Thoracic aorta endothelial cell (primary cell): ENCODE measurements around the gene SERF1A. TPM values are rescaled to one million over a fixed set of nuclear protein-coding genes. Genes with fewer than 3 reads are reported as not detected.

Source experiments
- small RNA-seq: library from RNA; depleted of rRNA; stranded (forward); fragments of <200 nt; gene quantifications from one replicate; pipeline ENCODE3, GENCODE V24; 2012
- total RNA-seq: library from RNA; depleted of rRNA; stranded (reverse); fragments of >200 nt; gene quantifications from 2 replicates; pipeline ENCODE4 v1.2.3, GENCODE V29; 2012

The SERF1A gene
- total RNA-seq = 10.2 and 15.4 TPM in 2 replicates

GRCh38 chr5:70900533-70901271 is at the start of gene SERF1A:
SERF1A (plus strand) TSS chr5:70900669; CDS start chr5:70900870, 201 bp downstream.

Small RNAs within 50 kb of the gene (small RNA-seq; reads per million reads assigned to genes)
- not detected for gene CDH12P1

Other genes starting within 250 kb of the SERF1A start
- 72.9 and 89.0 TPM in 2 replicates for gene SMN1, start 24.4 kb downstream of the SERF1A start, total RNA-seq
- 5.2 and 11.8 TPM in 2 replicates for gene NAIP, start 124.7 kb downstream of the SERF1A start, total RNA-seq
- gene GTF2H2, start 167.0 kb downstream of the SERF1A start, total RNA-seq = 56.3 and 57.7 TPM in 2 replicates